ENCODE results near the gene ADGRB3.

The ADGRB3 gene

GRCh38 chr6:68701159-68701558 is 66.1 kb downstream of the ADGRB3 start:
- no peak overlapping the region for H3K4me3 ChIP-seq (ENCODE audit: low read depth, low read length)
- no peak for TF ChIP-seq CTCF (IDR thresholded peaks at IDR 0.05; ENCODE audit: low read depth, low read length)

GRCh38 chr6:68704485-68704884 is 69.4 kb downstream of the ADGRB3 start:
- H3K4me3 ChIP-seq (ENCODE audit: low read depth, low read length) = no peak overlapping the region
- no peak for TF ChIP-seq CTCF (IDR thresholded peaks at IDR 0.05; ENCODE audit: low read depth, low read length)

- no peak for TF ChIP-seq CTCF (IDR thresholded peaks at IDR 0.05; ENCODE audit: low read depth, low read length)
- no peak overlapping the region for H3K4me3 ChIP-seq (ENCODE audit: low read depth, low read length)
Measured at GRCh38 chr6:68709091-68709490, 74.0 kb downstream of the ADGRB3 start.

- TF ChIP-seq CTCF (IDR thresholded peaks at IDR 0.05; ENCODE audit: low read depth, low read length) = no peak
- H3K4me3 ChIP-seq (ENCODE audit: low read depth, low read length) = no peak overlapping the region
Measured at GRCh38 chr6:68709882-68710281, 74.8 kb downstream of the ADGRB3 start.

GRCh38 chr6:68710496-68710895 is 75.4 kb downstream of the ADGRB3 start:
- H3K4me3 ChIP-seq (ENCODE audit: low read depth, low read length) = no peak overlapping the region
- TF ChIP-seq CTCF (IDR thresholded peaks at IDR 0.05; ENCODE audit: low read depth, low read length) = no peak

GRCh38 chr6:68710916-68711315 is 75.8 kb downstream of the ADGRB3 start:
- H3K4me3 ChIP-seq (ENCODE audit: low read depth, low read length) = no peak overlapping the region
- no peak for TF ChIP-seq CTCF (IDR thresholded peaks at IDR 0.05; ENCODE audit: low read depth, low read length)

- no peak overlapping the region for H3K4me3 ChIP-seq (ENCODE audit: low read depth, low read length)
- no peak for TF ChIP-seq CTCF (IDR thresholded peaks at IDR 0.05; ENCODE audit: low read depth, low read length)
Measured at GRCh38 chr6:68711386-68712000, 76.4 kb downstream of the ADGRB3 start.
